GM21447 (cell line): ENCODE measurements around the gene CYP4V2.

ENCODE experiments used
- ATAC-seq: cut with Tn5 transposase; IDR thresholded peaks from one replicate; pipeline ENCODE4 v1.9.1; 2021; ENCODE audit not compliant: unreplicated experiment

CYP4V2 gene

DNA sequence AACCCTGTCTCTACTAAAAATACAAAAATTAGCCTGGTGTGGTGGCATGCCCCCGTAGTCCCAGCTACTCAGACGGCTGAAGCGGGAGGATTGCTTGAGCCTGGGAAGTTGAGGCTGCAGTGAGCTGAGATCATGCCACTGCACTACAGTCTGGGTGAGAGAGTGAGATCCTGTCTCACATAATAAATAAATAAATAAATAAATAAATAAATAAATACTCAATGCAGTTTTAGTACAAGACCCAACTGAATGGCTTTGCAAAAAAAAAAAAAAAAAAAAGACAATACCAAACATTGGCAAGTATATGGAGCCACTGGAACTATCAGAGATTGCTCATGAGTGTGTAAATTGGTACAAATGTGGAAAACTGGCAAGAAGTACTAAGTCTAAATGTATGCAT lies 3.3 kb upstream of the CYP4V2 start:
- ATAC-seq: no peak

GRCh38 chr4:186189656-186190055 lies 1.7 kb upstream of the CYP4V2 start:
- ATAC-seq: no peak

- peak; percentile 36 for ATAC-seq
Observed at GRCh38 chr4:186190581-186191199, 677 bp upstream of the CYP4V2 start.

GRCh38 chr4:186192066-186192612 lies 772 bp downstream of the CYP4V2 start:
- peak; percentile 14 for ATAC-seq

GRCh38 chr4:186193851-186194250 lies 2.5 kb downstream of the CYP4V2 start:
- no peak for ATAC-seq

- no peak for ATAC-seq
Observed at GRCh38 chr4:186196063-186196462, 4.7 kb downstream of the CYP4V2 start.

DNA sequence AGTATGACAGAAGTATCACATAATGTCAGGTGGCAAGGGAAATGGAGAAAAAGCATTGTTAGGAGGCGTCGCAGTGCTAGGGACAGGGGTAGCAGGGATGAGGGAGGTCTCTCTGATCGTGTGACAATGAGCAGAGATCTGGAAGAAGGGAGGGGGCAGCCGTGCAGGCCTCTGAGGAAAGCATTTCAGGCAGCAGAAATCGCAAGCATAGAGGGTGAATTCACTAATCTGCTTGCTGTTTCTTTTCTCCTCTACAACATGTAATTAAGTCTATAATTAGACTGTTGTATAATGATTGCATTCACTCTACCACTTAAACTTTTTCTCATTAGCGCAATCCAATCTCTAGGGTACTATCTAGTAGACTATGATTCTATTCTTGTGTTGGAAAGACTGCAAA lies 9.1 kb downstream of the CYP4V2 start:
- ATAC-seq: no peak

GRCh38 chr4:186201010-186201409 lies 9.6 kb downstream of the CYP4V2 start:
- no peak for ATAC-seq

DNA sequence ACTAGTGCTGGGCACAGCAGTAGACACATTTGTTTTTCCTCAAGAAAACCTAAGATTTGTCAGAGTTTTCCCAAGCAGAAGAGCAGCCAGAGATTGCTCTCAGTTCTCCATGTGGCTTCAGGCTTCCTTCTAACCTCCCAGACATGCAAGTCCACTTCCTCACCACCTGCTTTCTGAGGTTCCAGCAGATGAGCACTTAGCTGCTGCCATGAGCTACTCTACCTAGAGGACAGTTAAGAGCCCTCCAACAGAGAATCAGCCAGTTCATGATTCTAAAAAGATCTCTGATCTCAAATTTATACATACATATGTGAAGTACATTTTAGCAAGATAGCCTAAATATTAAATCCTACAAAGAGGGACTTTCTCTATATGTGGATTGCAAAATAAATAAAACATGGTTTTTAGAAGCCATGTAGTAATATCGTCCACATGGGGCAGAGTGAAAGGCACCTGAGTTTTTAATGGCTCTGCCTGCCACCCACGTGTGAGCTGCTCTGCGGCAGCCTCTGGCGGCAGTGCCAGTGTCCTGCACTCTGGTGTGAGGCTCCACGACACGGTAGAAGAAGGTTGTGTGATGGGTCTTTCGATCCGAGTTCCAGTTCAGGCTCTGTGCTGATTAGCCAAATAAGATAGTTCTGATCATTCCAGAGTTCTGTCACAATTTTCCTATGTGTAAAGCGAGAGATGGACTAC lies 10.3 kb downstream of the CYP4V2 start:
- ATAC-seq: peak; percentile 92

DNA sequence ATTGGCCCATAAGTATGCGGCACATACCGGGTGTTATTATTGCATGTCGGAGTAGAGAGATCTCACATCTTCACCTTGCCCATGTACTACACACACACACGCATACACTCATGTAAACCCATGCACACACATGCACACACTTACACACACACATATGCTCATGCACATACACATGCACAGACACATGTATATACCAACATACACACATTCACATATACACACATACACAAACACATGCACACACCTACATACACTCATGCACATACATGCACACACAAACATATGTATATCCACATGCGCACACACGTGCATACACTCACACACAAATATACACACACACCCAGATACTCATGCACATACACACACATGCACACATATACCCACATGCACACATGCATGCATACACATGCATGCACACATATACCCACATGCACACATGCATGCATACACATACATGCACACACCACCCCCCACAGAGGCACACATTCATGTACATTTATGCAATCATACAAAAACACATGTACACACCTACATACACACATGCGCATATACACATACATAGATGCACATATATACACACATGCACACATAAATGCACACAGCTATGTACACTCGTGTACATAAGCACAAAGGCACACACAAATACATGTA lies 11.2 kb downstream of the CYP4V2 start:
- ATAC-seq: no peak

GRCh38 chr4:186203406-186203805 lies 12.0 kb downstream of the CYP4V2 start:
- no peak for ATAC-seq

DNA sequence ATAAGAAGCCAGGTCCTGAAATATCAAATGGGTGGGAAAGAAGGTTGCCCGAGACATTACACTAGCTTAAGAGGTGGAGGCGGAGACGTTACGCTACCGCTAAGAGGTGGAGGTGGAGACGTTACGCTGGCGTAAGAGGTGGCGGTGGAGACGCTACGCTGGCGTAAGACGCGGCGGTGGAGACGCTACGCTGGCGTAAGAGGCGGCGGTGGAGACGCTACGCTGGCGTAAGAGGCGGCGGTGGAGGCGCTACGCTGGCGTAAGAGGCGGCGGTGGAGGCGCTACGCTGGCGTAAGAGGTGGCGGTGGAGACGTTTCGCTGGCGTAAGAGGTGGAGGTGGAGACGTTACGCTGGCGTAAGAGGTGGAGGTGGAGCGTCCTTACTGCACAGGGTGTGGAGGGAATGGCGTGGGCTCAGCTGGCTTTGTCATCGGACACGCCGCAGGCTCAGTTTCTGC lies 12.8 kb downstream of the CYP4V2 start:
- ATAC-seq: peak; percentile 49

GRCh38 chr4:186204686-186205085 lies 13.3 kb downstream of the CYP4V2 start:
- ATAC-seq: no peak

GRCh38 chr4:186205156-186205555 lies 13.8 kb downstream of the CYP4V2 start:
- ATAC-seq: no peak

- no peak for ATAC-seq
Observed at GRCh38 chr4:186216465-186217024, 25.2 kb downstream of the CYP4V2 start.

DNA sequence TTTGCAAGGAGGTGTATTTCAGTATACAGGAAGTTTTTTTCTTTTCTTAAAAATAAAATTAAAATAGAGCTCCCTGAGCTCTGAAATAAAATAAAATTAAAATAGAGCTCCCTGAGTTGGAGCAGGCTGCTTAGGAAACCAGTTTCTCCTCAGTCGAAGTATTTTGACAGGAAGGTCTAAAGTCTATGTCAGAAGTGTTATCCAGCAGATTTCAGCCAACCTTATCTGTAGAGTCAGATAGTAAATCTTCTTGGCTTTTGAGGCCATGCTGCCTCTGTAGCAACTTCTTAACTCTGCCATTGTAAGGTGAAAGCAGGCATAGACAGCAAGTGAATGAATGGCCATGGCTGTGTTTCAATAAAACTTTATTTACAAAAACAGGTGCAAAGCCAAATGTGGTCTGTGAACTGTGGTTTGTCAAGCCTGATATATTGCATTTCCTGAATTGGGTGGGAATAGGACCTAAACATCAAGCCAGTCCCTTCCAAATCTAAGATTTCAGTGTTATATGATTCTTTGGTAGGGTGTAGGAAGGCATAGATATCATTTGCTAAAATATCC lies 26.4 kb downstream of the CYP4V2 start:
- ATAC-seq: no peak

- ATAC-seq: no peak
Observed at GRCh38 chr4:186221624-186222023, 30.3 kb downstream of the CYP4V2 start.

DNA sequence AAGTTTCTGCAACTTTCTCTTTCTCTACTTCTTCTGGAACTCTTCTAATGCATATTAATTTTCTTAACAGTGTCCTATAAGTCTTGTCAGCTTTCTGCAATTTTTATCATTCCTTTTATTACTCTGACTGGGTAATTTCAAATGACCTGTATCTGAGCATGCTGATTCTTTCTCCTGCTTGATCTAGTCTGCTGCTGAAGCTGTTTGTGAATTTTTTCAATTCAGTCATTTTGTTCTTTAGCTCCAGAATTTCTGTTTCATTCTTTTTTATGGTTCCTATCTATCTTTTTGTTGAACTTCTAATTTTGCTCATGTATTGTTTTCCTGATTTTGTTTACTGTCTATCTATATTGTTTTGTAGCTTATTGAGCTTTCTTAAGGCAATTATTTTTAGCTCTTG lies 34.5 kb downstream of the CYP4V2 start:
- ATAC-seq: no peak

DNA sequence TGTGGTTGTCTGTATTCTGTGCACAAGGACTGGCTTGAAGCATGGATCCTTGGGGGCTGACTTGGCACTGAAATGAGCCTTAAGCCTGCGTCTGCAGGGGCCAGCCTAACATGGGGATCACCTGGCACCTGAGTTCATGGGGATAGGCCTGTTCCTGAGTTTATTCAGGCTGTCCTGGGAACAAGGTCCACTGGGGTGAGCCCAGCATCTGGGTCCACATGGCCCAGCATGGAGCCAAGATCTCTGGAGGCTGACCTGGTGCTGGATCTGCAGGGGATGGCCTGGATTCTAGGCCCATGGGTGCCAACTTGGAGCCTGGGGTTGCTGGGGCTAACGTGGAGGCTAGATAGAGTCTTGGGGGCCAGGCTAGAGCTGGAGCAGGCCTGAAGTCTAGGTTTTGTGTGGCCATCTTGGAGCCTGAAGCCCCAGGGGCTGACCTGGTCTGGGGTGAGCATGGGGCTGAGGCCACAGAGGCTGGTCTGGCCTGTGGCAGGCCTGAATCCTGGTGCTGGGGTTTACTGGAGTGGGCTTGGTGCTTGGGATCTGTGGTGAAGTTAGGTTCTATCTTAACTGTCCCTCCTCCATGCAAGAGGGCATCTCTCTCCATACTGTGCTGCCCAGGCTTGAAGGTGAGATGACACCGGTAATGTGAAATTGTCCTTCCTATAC lies 35.3 kb downstream of the CYP4V2 start:
- no peak for ATAC-seq

- ATAC-seq: no peak
Observed at GRCh38 chr4:186227221-186227620, 35.9 kb downstream of the CYP4V2 start, which contains the start of gene KLKB1. Gene KLKB1, plus strand, starts transcription at chr4:186227507. Its CDS starts 689 bp downstream, at chr4:186228196.
